A549 (cell line): ENCODE data around the gene CASP9.

ENCODE experiments used
- HDAC2 ChIP-seq: fragments of 200-600 bp; sonication (generic); IDR thresholded peaks from 2 replicates; pipeline ENCODE4 v1.6.1; 2016
- MAZ ChIP-seq: fragments of 150-350 bp; IDR thresholded peaks from 2 replicates; pipeline ENCODE4 v1.6.1; 2014; ENCODE audit warnings: antibody characterized with exemption, low read depth, low read length, borderline replicate concordance

GRCh38 chr1:15513192-15513591 lies 10.8 kb downstream of the CASP9 start:
- TF ChIP-seq MAZ, result no peak
- no peak for TF ChIP-seq HDAC2
